HCT116 (cell line): Measurements from ENCODE around the gene ADAM10. TPM values are rescaled to one million over a fixed set of nuclear protein-coding genes. Genes with fewer than 3 reads are reported as not detected.

Experiments
- ATAC-seq: fragments of 200-7000 bp; cut with Tn5 transposase; 2 replicates; pipeline ENCODE4 v1.9.1; 2020; ENCODE audit warnings: mild to moderate bottlenecking, moderate library complexity
- BruUV-seq: library from RNA; stranded (reverse); fragments of 400-500 nt; replicated peaks from 2 replicates; lab custom pipeline; 2021; lab: Mats Ljungman, UMichigan
- CTCF ChIA-PET: fragments of 300-600 bp; sonication (Branson Sonifier 250); formaldehyde crosslinking; loops from one replicate; lab custom pipeline; 2021; ENCODE audit warnings: antibody characterized with exemption; lab: Charles Lee
- POLR2A ChIA-PET: fragments of 300-600, 350-600 bp; sonication (Branson Sonifier 250); formaldehyde crosslinking; loops from one replicate; lab custom pipeline; 2021; ENCODE audit warnings: antibody characterized with exemption; lab: Charles Lee
- RAD21 ChIA-PET, 2 experiments: fragments of 300-600 bp; sonication (Branson Sonifier 250); formaldehyde crosslinking; loops; one replicate each; lab custom pipeline; 2023; ENCODE audit warnings: low total read pairs in 2 of 2; ENCODE audit not compliant: uncharacterized antibody in 2 of 2, unreplicated experiment in 2 of 2, low non-redundant PET in 1 of 2; lab: Charles Lee
- DNase-seq: peaks from one replicate; pipeline ENCODE4 v3.0.0-alpha.2; 2010; ENCODE audit warnings: low read depth, low spot score
- H2AFZ ChIP-seq: fragments of 200-600 bp; shearing (Covaris generic), sonication (generic); 2 replicates; pipeline ENCODE4 v1.6.1; 2017; ENCODE audit warnings: low read depth, mixed run types, mixed read lengths, antibody characterized with exemption, low read length; ENCODE audit not compliant: poor library complexity, severe bottlenecking
- H3K27ac ChIP-seq: 2 replicates; pipeline ENCODE4 v1.5.1; 2012; ENCODE audit warnings: low read depth, low read length
- H3K27me3 ChIP-seq: fragments of 200-600 bp; sonication (generic); 2 replicates; pipeline ENCODE4 v1.6.1; 2016; ENCODE audit warnings: mixed run types, low read length, mixed read lengths; ENCODE audit not compliant: insufficient read depth
- H3K36me3 ChIP-seq, 2 experiments: fragments of 200-500 bp in 1 of 2; fragments of 200-600 bp in 1 of 2; sonication (Bioruptor generic) in 1 of 2; sonication (generic) in 1 of 2; 2 replicates each; pipeline versions ENCODE4 v1.5.1 to v1.6.1; 2014 to 2016; ENCODE audit warnings: low read length in 2 of 2, inconsistent platforms in 1 of 2, mixed read lengths in 1 of 2, mixed run types in 1 of 2; ENCODE audit not compliant: insufficient read depth in 2 of 2, control insufficient read depth in 1 of 2
- H3K4me1 ChIP-seq, 2 experiments: fragments of 200-600 bp in 1 of 2; sonication (generic) in 1 of 2; 2 replicates each; pipeline versions ENCODE4 v1.5.1 to v1.6.1; 2012 to 2017; ENCODE audit warnings: low read length in 2 of 2, inconsistent platforms in 1 of 2, mild to moderate bottlenecking in 1 of 2, mixed read lengths in 1 of 2, mixed run types in 1 of 2, moderate library complexity in 1 of 2; ENCODE audit not compliant: insufficient read depth in 2 of 2, control insufficient read depth in 1 of 2
- H3K4me2 ChIP-seq: fragments of 200-600 bp; sonication (generic); 2 replicates; pipeline ENCODE4 v1.6.1; 2017; ENCODE audit warnings: mixed run types, low read length, mixed read lengths
- H3K4me3 ChIP-seq, 2 experiments: fragments of 200-600 bp in 1 of 2; sonication (generic) in 1 of 2; replicated peaks in 1 of 2; 2 replicates each; pipeline ENCODE4 v1.5.1; 2011 to 2016; ENCODE audit warnings: low read length in 2 of 2, control low read depth in 1 of 2, low read depth in 1 of 2, mild to moderate bottlenecking in 1 of 2, mixed read lengths in 1 of 2, mixed run types in 1 of 2
- H3K79me2 ChIP-seq: fragments of 200-600 bp; sonication (generic); 2 replicates; pipeline ENCODE4 v1.6.1; 2017; ENCODE audit warnings: mild to moderate bottlenecking, mixed run types, low read length, moderate library complexity, mixed read lengths; ENCODE audit not compliant: insufficient read depth
- H3K9ac ChIP-seq: fragments of 200-600 bp; sonication (generic); 2 replicates; pipeline ENCODE4 v1.6.1; 2016; ENCODE audit warnings: low read length, mixed read lengths
- H3K9me2 ChIP-seq: fragments of 200-600 bp; sonication (generic), shearing (Covaris generic); 2 replicates; pipeline ENCODE4 v1.6.1; 2017; ENCODE audit warnings: mixed run types, mild to moderate bottlenecking, moderate library complexity; ENCODE audit not compliant: insufficient read depth
- H3K9me3 ChIP-seq, 2 experiments: fragments of 200-500 bp in 1 of 2; fragments of 200-600 bp in 1 of 2; sonication (Bioruptor generic) in 1 of 2; sonication (generic) in 1 of 2; 2 replicates each; pipeline ENCODE4 v1.6.1; 2014 to 2017; ENCODE audit warnings: low read length in 2 of 2, mixed read lengths in 2 of 2, inconsistent platforms in 1 of 2, low read depth in 1 of 2, mild to moderate bottlenecking in 1 of 2, mixed run types in 1 of 2, moderate library complexity in 1 of 2; ENCODE audit not compliant: control insufficient read depth in 1 of 2, insufficient read depth in 1 of 2
- H4K20me1 ChIP-seq: fragments of 200-600 bp; sonication (generic), shearing (Covaris generic); 2 replicates; pipeline ENCODE4 v1.6.1; 2017; ENCODE audit warnings: mixed run types, mild to moderate bottlenecking, moderate library complexity; ENCODE audit not compliant: insufficient read depth
- ATF3 ChIP-seq: IDR thresholded peaks from 2 replicates; pipeline ENCODE4 v1.6.1; 2012
- CBX3 ChIP-seq: IDR thresholded peaks from 2 replicates; pipeline ENCODE4 v1.6.1; 2012; ENCODE audit warnings: low read depth
- CEBPB ChIP-seq: IDR thresholded peaks from 2 replicates; pipeline ENCODE4 v1.6.1; 2012; ENCODE audit warnings: low read depth
- CTCF ChIP-seq, 3 experiments: fragments of 200-600 bp in 1 of 3; sonication (generic) in 1 of 3; IDR thresholded peaks in 2 of 3; conservative IDR thresholded peaks in 1 of 3; 2 replicates each; pipeline ENCODE4 v1.5.1; 2012 to 2017; ENCODE audit warnings: low read depth in 2 of 3, low read length in 2 of 3, antibody characterized with exemption in 1 of 3, borderline replicate concordance in 1 of 3, control low read depth in 1 of 3, mild to moderate bottlenecking in 1 of 3, mixed read lengths in 1 of 3, mixed run types in 1 of 3, moderate library complexity in 1 of 3; ENCODE audit not compliant: insufficient read depth in 1 of 3
- EGR1 ChIP-seq: IDR thresholded peaks from 2 replicates; pipeline ENCODE4 v1.6.1; 2012; ENCODE audit warnings: low read depth
- ELF1 ChIP-seq: IDR thresholded peaks from 2 replicates; pipeline ENCODE4 v1.6.1; 2012; ENCODE audit warnings: low read depth, borderline replicate concordance
- EZH2 ChIP-seq: fragments of 200-600 bp; sonication (generic); IDR thresholded peaks from 2 replicates; pipeline ENCODE4 v1.6.1; 2017; ENCODE audit warnings: antibody characterized with exemption, mixed run types
- EZH2phosphoT487 ChIP-seq: fragments of 200-600 bp; IDR thresholded peaks from 2 replicates; pipeline ENCODE4 v1.6.1; 2018; ENCODE audit warnings: antibody characterized with exemption, borderline replicate concordance
- FOSL1 ChIP-seq: IDR thresholded peaks from 2 replicates; pipeline ENCODE4 v1.6.1; 2012; ENCODE audit warnings: low read depth
- JUND ChIP-seq: IDR thresholded peaks from 2 replicates; pipeline ENCODE4 v1.6.1; 2012
- MAX ChIP-seq: IDR thresholded peaks from 2 replicates; pipeline ENCODE4 v1.6.1; 2012
- POLR2A ChIP-seq: IDR thresholded peaks from 2 replicates; pipeline ENCODE4 v1.7.0; 2011; ENCODE audit warnings: borderline replicate concordance; ENCODE audit not compliant: insufficient read depth, insufficient read length; ENCODE audit errors: extremely low read depth
- POLR2AphosphoS5 ChIP-seq: IDR thresholded peaks from 2 replicates; pipeline ENCODE4 v1.6.1; 2011; ENCODE audit warnings: mild to moderate bottlenecking, low read depth, low read length, moderate library complexity
- RAD21 ChIP-seq: IDR thresholded peaks from 2 replicates; pipeline ENCODE4 v1.6.1; 2012; ENCODE audit warnings: low read depth, mild to moderate bottlenecking
- REST ChIP-seq: IDR thresholded peaks from 2 replicates; pipeline ENCODE4 v1.6.1; 2012; ENCODE audit warnings: low read depth
- SRF ChIP-seq: IDR thresholded peaks from 2 replicates; pipeline ENCODE4 v1.6.1; 2012; ENCODE audit warnings: low read depth
- ZNF274 ChIP-seq: fragments of 200-500 bp; sonication (Bioruptor generic); IDR thresholded peaks from 2 replicates; pipeline ENCODE4 v1.6.1; 2014; ENCODE audit warnings: mild to moderate bottlenecking, low read depth, low read length, inconsistent platforms
- intact Hi-C: fragments of 100-400 bp; cut with micrococcal nuclease; formaldehyde crosslinking; loops from 2 replicates; pipeline ENCODE4 v1.10.0; 2022
- total RNA-seq: library from RNA; stranded (reverse); gene quantifications from one replicate; pipeline ENCODE4 v1.2.1, GENCODE V29; 2021; ENCODE audit not compliant: unreplicated experiment

Gene ADAM10
- total RNA-seq, 1 experiment from 2014 or later = 158 TPM

DNA sequence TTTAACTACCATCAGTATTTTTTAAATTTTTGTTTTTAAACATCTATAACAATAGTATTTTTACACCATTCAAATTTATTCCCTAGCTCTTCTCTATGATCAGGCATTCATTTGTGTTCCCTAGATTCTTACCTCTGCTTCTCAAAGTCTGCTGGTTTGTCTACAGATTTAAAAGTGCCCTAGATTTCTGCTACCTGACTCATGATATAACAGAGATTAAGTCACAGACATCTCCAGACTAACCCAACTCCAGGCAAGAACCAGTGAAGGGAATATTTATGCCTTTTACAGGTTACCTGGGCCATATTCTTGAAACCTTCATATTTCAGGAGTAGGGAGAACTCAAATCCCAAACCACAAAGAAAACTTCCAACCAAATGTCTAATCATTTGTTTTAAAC, 38.8 kb downstream of the ADAM10 start:
- TF ChIP-seq EZH2 (no peak), ZNF274 (no peak), CTCF (IDR thresholded peaks at IDR 0.05 in 2 of 3, conservative IDR thresholded peaks at IDR 0.05 in 1 of 3; ENCODE audit: borderline replicate concordance in 1 of 3, insufficient read depth in 1 of 3, low read depth in 2 of 3, low read length in 2 of 3) (no peak), EZH2phosphoT487 (no peak), FOSL1 (no peak), ELF1 (no peak), MAX (no peak), ATF3 (no peak), POLR2AphosphoS5 (no peak), POLR2A (no peak), JUND (no peak), CEBPB (no peak), RAD21 (no peak), EGR1 (no peak), SRF (no peak), CBX3 (no peak), REST (no peak)
- BruUV-seq = no TSS peak
- Histone ChIP-seq H3K9me3 (no peaks in the 10 kb centered on the region), H4K20me1 (no peaks in the 10 kb centered on the region), H2AFZ (no peak overlapping the region), H3K27ac (no peak overlapping the region), H3K4me3 (no peak overlapping the region), H3K9ac (no peak overlapping the region), H3K36me3 (no peaks in the 10 kb centered on the region), H3K4me1 (peaks cover 0 to 9% of the 10 kb centered on the region in 2 experiments; a peak in 1 of 4 replicates), H3K27me3 (no peaks in the 10 kb centered on the region), H3K4me2 (no peak overlapping the region), H3K9me2 (no peaks in the 10 kb centered on the region), H3K79me2 (peaks cover 29% of the 10 kb centered on the region)
- ChIA-PET RAD21 (no interaction called here), CTCF (no interaction called here), POLR2A (no interaction called here)
- ATAC-seq (no peak), DNase-seq (no peak)
- intact Hi-C loops = no loop called here
